Endometrium (tissue), 2 donors: ENCODE data around the gene HLA-DMA.

Source experiments
- FAIRE-seq: peaks from 2 replicates; lab custom pipeline; 2012; peaks lifted over from hg19 to GRCh38; lab: Jason Lieb, UNC
- donor health status: control.
- donor health status: control.

Gene HLA-DMA

DNA sequence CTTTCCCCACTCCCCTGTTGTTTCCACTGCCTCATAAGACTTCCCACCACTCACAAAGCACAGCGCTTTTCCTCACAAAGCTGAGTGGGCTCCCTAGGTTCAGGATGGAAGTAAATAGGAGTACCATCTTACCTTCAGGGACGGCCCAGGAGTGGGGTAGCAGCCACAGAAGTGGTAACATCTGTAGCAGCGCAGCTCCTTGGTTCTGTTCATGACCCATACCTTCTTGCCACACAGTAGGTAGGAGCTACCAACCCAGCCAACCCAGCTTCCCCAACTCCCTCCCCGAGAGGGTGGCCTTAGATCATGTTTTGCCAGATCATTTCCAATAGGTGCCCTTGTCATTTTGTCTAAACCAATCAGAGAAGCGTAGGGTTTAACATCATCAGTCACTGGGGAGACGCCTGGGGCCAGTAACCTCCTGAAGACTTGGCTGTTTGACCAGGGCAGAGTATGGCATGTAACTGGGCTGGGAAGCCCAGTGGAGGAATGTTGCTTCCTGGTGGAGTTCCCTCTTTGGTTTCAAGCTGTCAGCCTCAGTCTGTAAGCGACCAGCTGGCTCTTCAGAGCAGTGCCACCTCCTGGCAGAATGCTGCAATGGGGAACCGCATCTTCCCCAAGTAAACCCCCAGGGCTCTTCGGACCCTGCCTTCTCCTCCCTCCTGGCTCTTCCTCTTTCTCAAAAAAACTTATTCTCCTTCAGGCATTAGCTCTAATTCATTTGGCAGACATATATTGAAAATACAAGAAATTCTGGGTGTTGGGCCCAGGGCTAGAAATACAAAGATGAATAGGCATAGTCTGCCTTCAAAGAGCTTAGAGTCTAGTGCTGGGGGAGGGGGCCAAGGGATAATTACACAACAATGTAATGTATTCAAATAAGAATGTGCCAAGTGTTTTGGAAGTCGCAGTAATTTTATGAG, at the start of gene HLA-DMA:
Gene HLA-DMA (minus strand): TSS at position 281 of the 923 bp plus-strand sequence. CDS start 61 bp downstream, at position 220.
- peak; percentile 84 for FAIRE-seq

DNA sequence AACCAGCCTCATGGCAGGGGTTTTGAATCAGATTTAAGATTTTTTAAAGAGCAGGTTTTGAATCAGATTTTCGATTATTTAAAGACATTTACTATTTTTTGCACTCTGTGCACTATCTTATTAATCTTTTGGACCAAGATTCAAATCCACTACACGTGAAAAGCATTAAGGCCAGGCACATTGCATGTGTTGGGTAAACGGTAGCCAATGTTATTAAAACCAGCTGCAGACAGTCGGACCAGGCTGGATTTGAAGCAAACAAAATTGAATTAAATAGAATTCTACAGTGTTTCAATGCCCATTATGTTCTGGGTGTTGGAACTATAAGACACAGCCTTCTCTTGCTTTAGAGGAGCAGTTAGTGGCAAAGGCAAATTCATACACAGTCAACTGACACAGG, 48.8 kb upstream of the HLA-DMA start:
- no peak for FAIRE-seq

DNA sequence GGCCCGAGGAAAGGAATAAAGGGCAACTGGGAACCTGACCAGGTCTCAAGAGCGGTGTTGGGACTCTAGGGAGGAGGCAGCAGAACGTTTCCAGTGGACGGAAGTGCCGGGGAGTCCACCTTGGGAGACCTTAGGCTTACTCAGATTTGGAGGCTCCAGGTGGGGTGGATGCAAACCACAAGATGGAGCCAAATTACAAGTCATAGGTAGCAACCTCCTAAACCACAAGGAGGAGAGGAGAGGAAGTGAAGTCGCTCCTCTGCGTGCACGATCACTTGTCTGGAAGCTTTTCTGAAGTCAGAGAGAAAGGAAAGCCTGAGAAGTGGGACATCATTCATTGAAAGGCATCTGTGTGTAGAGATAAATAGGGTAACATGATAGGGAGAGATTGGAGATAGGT, 47.2 kb upstream of the HLA-DMA start:
- no peak for FAIRE-seq

DNA sequence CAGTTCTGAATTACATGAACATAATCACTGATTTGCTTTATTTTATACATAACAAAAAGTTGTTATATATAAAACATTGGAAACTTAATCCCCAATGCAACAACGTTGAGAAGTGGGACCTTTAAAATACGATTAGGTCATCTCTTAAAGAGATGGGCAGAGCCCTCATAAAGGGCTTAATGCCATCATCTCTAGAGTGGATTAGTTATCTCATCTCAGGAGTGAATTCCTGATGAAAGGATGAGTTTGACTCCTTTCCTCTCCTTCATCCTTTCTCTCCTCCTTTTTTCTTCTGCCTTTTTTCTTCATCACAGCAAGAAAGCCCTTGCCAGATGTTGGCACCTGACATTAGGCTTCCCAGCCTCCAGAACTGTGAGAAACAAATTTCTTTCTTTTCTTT, 42.6 kb upstream of the HLA-DMA start:
- no peak for FAIRE-seq

DNA sequence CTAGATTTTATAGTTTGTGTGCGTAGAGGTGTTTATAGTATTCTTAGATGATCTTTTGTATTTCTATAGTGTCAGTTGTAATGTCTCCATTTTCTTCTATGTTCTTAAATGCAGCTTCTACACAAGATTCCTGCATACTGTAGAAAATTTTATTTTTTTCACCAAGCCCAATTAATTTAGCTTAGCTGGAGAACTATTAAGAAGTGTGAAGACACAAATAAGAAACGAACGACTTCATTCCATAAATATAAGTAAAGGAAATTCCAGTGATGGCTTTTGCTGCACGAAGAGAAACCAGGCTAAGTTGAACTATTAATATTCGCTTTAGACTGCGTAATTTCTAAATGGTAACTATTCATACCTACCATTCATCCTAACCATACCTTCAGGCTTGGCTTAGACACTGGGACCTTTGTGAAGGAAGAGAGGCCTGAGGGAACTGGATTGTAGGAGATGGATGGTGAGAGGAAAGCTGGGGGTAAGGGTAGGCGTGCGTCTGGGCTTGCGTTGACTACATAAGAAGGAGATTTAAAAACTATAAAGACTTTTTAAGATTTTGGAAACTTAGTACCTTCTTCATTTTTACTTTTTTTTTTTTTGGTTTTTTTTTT, 40.6 kb upstream of the HLA-DMA start:
- no peak for FAIRE-seq

DNA sequence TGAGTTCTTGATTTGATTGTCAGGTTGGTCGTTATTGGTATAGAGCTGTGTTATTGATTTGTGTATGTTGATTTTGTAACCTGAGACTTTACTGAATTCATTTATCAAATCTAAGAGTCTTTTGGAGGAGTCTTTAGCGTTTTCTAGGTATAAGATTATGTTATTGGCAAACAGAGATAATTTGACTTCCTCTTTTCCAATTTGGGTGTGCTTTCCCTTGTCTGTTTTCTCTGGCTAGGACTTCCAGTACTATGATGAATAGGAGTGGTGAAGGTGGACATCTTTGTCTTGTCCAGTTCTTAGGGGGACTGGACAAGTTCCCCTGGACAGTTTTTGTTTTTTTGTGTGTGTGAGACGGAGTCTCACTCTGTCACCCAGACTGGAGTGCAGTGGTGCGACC, 39.1 kb upstream of the HLA-DMA start:
- FAIRE-seq, result no peak

DNA sequence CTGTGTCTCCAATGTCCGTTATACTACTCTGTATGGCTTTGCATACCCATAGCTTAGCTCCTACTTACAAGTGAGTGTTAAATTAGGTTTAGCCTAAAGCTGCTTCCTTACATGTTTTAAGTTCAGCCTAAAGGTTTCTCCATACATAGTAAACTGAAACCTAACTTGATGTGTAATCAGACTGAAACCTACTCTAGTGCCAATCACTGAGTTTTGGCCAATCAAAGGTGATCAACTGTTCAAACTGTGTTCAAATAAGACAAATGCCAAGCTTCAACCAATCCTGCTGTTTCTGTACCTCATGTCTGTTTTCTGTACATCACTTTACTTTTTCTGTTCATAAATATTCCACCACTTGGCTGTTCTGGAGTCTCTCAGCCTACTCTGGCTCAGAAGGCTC, 36.5 kb upstream of the HLA-DMA start:
- no peak for FAIRE-seq

DNA sequence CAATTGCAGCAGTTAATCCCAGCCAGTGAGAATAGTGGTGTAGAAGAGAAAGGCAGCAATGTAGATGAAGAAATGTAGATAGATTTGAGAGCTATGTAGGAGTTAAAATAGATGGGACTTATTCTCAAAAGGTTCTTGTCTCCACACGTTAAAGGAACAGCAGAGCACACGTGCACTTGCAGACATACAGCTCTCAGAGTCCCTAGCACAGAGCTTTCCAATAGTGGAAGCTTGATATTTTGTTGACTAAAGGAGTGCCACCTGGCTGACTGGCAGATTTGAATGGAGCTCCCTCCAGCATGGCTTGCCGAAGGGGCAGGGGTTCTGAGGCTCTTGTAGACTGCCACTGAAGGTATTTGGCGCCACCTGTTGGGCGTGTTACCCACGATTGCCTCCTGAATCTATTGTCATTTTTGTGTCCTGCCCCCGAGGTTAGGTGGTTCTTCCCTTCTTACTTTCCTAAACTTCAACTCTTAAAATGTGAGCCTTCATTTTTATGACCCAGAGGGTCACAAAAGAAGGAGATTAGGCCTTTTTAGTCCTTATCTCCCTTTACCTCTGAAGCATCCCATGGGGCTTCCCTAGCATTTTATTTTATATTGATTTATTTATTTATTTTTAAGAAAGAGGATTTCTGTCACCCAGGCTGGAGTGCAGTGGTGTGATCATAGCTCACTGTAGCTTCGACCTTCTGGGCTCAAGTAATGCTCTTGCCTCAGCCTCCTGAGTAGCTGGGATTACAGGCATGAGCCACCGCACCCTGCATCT, 31.9 kb upstream of the HLA-DMA start:
- FAIRE-seq, result peak; percentile 18

DNA sequence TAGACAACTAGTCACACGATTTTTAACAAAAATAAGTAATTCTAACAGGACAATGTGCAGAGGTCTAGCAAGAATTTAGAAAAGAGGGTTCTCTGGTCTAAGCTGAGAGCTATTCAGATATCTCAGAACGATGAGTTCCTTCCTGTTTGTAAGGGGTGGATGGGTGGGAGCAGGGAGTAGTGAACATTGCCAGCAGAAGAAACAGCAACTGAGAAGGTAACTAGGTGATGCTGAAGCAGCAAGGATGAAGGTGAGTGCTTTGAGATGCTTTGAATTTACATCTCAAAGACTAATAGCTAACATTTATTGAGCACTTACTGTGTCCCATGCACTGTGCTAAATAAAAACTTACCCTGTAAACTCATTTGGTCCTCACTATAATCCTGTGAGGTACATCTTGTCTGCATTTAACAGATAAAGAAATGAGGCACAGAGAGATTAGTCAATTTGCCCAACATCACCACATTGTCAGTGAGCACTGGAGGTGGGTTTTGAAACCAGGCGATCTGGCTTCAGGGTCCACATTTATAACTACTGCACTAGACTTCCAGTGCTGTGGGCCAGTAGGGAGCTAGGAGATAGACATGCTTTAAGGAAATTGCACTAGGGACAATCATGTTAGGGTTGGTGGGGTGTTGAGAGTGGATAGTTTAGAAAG, 31.2 kb upstream of the HLA-DMA start:
- no peak for FAIRE-seq

DNA sequence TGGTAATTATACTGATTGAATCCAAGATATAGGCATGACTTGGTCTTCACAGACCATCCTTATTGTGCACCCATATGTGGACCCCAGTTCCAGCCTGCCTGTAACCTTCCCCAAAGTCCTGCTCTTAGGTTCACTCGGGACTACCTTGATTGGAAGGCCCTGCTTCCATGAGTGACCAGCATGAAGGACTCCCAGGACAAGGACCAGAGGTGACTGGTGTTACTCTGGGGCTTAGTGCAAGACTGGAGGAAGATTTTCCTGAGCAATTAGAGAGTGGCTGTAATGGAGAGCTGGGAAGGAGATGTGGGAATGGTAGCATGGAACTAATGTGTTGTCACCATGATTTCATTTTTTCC, 30.6 kb upstream of the HLA-DMA start:
- no peak for FAIRE-seq

DNA sequence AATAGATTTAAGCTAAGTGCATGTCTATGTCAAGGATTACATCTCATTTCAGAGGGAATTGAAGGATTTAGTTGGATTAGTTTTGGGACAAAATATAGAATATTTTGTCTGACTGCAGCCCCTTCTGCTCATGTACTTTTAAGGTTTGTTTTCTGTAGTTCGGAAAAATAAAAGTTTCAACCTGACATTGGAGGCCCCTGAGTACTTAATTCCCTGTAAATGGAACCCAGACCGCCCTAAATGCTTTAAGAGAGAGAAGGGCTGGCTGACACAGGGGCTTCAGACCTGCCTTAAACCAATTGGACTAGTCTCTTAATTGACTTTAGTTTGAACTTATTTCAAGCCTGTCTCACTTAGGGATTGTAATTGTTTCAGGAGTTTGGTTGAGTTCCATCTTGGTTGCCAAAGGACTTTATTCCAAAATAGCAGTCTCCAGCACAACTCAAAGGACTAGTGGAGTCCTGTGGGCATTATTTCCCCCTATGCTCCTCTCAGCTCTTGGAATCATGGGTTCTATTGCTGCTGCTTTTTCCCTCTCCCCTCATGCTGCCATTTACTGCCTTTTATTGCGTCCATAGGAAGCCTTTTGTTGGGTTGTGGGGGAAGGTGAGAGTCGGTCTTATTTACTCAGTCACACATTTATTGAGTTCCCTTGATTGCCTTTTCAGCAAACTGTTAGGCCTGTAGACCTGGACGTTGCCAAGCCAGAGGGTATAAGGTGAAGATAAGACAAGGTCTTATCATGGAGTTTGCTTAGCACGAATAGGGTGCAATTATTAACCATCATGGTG, 30.0 kb upstream of the HLA-DMA start:
- FAIRE-seq, result no peak

DNA sequence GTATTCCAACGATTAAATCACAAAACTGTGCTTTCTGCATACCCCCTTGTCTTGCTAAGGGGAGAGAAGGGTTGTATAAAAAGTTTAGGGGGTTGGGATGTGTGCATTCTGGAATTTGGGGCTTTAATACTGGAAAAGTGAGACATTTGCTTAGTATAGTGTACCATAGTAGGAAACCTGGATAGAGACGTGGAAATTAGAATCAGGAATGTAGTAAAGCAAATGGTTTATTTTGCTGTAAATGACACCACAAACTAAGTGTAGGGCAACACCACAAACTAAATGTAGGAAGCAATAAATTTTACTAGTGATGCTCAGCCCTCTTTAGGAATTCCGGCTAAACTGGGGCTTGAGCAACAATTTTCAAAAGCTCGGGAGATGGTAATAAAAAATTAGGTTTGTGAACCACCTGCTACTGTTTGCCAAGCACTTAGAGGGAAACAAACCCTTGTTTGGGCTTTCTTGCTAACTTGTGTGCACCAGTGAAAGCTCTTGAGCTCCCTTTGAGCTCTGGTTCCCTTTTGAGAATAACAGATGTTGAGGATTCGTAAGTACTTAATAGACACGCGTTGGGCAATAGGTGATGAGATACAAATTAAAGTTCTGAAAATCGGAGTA, 29.3 kb upstream of the HLA-DMA start:
- FAIRE-seq, result no peak

DNA sequence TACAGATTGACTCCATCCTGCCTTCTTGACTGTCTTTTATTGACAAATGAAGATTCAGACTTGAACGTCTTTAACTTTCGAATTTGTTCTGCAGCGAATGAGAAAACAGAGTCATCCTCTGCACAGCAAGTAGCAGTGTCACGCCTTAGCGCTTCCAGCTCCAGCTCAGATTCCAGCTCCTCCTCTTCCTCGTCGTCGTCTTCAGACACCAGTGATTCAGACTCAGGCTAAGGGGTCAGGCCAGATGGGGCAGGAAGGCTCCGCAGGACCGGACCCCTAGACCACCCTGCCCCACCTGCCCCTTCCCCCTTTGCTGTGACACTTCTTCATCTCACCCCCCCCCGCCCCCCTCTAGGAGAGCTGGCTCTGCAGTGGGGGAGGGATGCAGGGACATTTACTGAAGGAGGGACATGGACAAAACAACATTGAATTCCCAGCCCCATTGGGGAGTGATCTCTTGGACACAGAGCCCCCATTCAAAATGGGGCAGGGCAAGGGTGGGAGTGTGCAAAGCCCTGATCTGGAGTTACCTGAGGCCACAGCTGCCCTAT, 27.7 kb upstream of the HLA-DMA start:
- no peak for FAIRE-seq

DNA sequence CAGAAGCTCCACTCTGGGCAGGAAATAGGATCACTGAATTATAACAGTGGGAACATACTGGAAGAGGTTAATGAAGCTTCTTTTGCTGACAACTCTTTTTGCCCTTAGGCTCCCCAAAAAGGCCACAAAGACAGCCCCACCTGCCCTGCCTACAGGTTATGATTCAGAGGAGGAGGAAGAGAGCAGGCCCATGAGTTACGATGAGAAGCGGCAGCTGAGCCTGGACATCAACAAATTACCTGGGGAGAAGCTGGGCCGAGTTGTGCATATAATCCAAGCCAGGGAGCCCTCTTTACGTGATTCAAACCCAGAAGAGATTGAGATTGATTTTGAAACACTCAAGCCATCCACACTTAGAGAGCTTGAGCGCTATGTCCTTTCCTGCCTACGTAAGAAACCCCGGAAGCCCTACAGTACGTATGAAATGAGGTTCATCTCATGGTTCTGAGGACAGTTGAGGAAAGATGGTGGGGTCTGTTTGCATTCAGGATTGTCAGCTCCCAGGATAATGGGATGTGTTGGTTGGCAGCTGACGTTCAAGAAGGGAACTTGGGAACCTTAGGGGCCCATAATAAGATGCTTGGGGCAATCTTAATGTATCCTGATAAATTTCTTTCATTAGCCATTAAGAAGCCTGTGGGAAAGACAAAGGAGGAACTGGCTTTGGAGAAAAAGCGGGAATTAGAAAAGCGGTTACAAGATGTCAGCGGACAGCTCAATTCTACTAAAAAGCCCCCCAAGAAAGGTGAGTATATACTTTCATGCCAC, 27.0 kb upstream of the HLA-DMA start:
- no peak for FAIRE-seq

DNA sequence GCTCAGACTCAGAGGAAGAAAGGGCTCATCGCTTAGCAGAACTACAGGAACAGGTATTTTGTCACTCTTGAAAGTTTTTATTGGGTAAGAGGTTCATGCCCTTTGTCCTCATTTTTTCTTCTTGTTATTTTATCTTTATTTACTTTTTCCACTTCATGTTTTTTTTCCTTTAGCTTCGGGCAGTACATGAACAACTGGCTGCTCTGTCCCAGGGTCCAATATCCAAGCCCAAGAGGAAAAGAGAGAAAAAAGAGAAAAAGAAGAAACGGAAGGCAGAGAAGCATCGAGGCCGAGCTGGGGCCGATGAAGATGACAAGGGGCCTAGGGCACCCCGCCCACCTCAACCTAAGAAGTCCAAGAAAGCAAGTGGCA, 25.0 kb upstream of the HLA-DMA start:
- no peak for FAIRE-seq

DNA sequence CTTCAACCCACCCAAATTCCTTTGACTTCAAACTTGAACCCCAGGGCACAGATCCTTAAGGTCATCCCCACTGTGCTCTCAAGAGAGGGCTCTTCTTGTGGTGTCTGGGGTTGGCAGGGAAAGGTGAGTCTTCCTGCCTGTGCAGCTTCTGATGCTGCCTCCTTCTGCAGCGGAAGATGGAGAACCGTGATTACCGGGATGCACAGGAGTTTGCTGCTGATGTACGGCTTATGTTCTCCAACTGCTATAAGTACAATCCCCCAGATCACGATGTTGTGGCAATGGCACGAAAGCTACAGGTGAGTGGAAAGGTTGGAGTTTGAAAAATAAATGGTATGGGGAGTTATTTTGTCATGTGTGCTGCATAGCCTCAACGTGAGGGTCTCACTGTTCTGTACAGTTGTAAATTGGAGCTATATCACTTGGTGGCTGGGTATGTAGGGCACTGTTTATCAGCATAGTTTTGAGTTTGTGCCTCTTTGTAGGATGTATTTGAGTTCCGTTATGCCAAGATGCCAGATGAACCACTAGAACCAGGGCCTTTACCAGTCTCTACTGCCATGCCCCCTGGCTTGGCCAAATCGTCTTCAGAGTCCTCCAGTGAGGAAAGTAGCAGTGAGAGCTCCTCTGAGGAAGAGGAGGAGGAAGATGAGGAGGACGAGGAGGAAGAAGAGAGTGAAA, 24.5 kb upstream of the HLA-DMA start:
- FAIRE-seq, result no peak

DNA sequence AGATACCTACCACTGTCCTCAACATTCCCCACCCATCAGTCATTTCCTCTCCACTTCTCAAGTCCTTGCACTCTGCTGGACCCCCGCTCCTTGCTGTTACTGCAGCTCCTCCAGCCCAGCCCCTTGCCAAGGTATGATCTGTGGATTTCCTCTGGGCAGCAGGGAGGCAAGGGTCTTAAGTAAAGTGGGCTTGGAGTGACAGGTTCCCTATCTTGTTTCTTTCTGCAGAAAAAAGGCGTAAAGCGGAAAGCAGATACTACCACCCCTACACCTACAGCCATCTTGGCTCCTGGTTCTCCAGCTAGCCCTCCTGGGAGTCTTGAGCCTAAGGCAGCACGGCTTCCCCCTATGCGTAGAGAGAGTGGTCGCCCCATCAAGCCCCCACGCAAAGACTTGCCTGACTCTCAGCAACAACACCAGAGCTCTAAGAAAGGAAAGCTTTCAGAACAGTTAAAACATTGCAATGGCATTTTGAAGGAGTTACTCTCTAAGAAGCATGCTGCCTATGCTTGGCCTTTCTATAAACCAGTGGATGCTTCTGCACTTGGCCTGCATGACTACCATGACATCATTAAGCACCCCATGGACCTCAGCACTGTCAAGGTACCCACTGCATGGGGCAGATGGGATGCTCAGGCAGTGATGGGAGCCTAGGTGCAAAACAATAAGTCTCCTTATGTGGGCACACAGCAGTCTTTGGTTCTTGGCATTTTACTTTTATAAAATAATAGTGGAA, 23.6 kb upstream of the HLA-DMA start:
- no peak for FAIRE-seq

DNA sequence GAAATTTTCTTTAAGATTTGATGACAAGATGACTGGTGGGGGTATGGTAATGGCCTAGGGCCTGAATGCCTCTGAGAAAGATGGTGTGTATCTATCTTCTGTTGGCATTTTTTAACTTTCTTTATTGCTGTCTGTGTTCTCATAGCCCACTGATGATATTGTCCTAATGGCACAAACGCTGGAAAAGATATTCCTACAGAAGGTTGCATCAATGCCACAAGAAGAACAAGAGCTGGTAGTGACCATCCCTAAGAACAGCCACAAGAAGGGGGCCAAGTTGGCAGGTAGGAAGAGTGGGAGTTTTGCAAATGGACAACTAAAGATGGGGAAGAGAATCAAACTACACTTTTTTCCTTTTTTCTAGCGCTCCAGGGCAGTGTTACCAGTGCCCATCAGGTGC, 23.0 kb upstream of the HLA-DMA start:
- FAIRE-seq, result no peak
